Large intestine (tissue), 3 donors: ENCODE results near the gene TGM2. TPM values are rescaled to one million over a fixed set of nuclear protein-coding genes. Genes with fewer than 3 reads are reported as not detected.

Experiments
- DNase-seq, 2 donors: peaks; one replicate each; pipeline versions ENCODE4 v3.0.0 to v3.0.0-alpha.2; 2013
- H3K27ac ChIP-seq: one replicate; pipeline ENCODE4 v1.5.1; 2013; ENCODE audit warnings: low read length
- H3K27me3 ChIP-seq: 2 replicates; pipeline ENCODE4 v1.6.1; 2013; ENCODE audit warnings: low read length; ENCODE audit not compliant: control insufficient read depth, insufficient read depth
- H3K36me3 ChIP-seq: 2 replicates; pipeline ENCODE4 v1.6.1; 2013; ENCODE audit warnings: low read length; ENCODE audit not compliant: control insufficient read depth, insufficient read depth
- H3K4me1 ChIP-seq: one replicate; pipeline ENCODE4 v1.6.1; 2013; ENCODE audit warnings: low read length; ENCODE audit not compliant: control insufficient read depth, insufficient read depth
- H3K4me3 ChIP-seq: one replicate; pipeline ENCODE4 v1.5.1; 2013; ENCODE audit warnings: low read length
- H3K9me3 ChIP-seq: one replicate; pipeline ENCODE4 v1.6.1; 2013; ENCODE audit warnings: mild to moderate bottlenecking, low read depth, low read length, moderate library complexity; ENCODE audit not compliant: control insufficient read depth
- WGBS: methylation state at CpG from one replicate; pipeline ENCODE4 v1.1.5; 2013; ENCODE audit warnings: low lambda C conversion rate; ENCODE audit not compliant: insufficient coverage; 5-methylcytosine and 5-hydroxymethylcytosine counted together
- polyA plus RNA-seq: library from polyadenylated mRNA; unstranded; fragments of 120-200 nt; gene quantifications from one replicate; pipeline ENCODE4 v1.2.1, GENCODE V29; 2013

The TGM2 gene
- polyA plus RNA-seq, 1 donor: 334 TPM

DNA sequence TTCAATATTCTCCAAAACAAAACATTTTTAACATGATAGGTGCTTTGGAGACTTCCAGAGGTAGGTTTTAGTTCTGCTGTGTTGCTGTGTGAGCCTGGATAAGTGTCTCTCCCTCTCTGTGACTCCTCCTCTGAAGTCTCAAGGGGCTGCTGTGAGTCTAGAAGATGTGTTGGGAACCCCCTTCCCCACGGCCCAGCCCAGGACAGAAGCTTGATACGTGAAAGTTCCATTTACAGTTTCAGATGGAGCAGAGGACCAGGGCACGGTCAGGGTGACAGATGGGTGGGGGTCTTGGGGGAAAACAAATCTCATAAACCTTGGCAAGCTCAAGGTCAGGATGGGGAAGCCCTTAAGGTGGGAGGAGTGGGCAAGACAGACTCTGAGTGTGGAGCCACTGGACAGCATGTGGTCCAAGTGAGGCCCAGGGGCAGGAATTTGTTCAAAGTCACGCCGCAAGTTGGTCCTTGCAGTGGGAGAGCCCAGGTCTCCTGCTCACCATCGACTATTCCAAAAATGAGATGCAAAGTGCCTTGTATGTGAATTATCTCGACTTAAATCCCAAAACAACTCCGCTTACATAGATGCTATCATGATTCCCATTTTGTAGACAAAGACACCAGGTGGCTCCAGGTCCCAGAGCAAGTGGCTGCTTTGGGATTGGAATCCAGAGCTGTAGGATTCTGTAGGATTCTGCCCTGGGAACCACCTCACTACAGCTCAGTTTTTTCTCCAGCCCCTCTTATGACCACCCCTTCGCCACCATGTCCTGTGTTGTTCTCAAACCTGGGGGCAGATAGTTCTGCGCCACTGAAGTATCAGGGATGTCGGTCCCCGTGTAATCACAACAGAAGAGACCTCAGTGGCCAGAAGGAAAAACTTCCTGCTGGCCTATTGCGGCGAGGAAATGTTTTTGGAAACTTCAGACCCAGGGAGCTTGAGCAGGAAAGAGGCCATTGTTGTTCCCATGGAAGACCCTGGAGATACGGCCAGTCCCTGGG, 1.9 kb downstream of the TGM2 start:
- no peaks in the 10 kb centered on the region for H3K27me3 ChIP-seq
- H3K36me3 ChIP-seq: peaks cover 38% of the 10 kb centered on the region
- H3K4me1 ChIP-seq: peaks cover 46% of the 10 kb centered on the region
- H3K27ac ChIP-seq: peak overlapping the region; percentile 85
- no peaks in the 10 kb centered on the region for H3K9me3 ChIP-seq
- no CpG with 5 or more reads among the region's 15 CpGs for WGBS
- peak overlapping the region; percentile 86 for H3K4me3 ChIP-seq
- no peak for DNase-seq

DNA sequence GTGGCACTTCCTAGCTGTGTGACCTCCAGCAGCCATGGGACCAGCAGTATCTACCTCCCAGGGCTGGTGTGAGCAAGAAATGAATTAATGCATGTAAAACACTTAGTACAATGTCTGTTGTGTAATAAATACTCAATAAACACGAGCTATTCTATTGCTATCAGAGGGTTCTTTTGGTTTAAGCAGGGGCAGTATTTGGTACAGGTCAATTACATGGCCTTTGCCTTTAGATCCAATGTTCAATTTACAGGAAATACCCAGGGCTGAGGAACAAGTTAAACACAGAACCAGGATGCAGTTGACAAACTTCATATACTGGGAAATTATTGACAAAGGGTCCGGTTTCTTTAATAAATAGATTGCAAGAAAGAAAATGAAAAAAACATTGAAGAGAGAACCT, 2.9 kb downstream of the TGM2 start:
- peaks cover 48% of the 10 kb centered on the region for H3K36me3 ChIP-seq
- 69% methylated on average over 1 of the region's 2 CpGs for WGBS
- peak overlapping the region; percentile 85 for H3K27ac ChIP-seq
- no peak overlapping the region for H3K4me3 ChIP-seq
- no peaks in the 10 kb centered on the region for H3K9me3 ChIP-seq
- DNase-seq: peak in 1 of 2 donors; percentile 41
- no peaks in the 10 kb centered on the region for H3K27me3 ChIP-seq
- H3K4me1 ChIP-seq: peaks cover 48% of the 10 kb centered on the region

DNA sequence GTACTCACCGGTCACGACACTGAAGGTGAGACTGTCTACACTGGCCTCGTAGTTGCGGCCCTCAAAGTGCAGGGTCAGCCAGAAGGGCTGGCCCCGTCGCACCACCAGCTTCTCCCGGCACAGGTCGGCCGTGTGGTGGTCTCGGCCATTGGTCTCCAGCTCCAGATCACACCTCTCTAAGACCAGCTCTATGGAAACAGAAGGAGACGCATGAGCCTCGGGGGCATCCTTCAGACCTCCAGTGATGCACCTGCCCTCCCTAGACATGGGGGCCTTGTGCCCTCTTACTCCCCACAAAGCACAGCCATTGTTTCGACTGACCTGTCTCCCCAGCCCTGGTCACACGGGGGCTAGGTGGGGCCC, 3.7 kb downstream of the TGM2 start:
- WGBS: no CpG with 5 or more reads among the region's 14 CpGs

DNA sequence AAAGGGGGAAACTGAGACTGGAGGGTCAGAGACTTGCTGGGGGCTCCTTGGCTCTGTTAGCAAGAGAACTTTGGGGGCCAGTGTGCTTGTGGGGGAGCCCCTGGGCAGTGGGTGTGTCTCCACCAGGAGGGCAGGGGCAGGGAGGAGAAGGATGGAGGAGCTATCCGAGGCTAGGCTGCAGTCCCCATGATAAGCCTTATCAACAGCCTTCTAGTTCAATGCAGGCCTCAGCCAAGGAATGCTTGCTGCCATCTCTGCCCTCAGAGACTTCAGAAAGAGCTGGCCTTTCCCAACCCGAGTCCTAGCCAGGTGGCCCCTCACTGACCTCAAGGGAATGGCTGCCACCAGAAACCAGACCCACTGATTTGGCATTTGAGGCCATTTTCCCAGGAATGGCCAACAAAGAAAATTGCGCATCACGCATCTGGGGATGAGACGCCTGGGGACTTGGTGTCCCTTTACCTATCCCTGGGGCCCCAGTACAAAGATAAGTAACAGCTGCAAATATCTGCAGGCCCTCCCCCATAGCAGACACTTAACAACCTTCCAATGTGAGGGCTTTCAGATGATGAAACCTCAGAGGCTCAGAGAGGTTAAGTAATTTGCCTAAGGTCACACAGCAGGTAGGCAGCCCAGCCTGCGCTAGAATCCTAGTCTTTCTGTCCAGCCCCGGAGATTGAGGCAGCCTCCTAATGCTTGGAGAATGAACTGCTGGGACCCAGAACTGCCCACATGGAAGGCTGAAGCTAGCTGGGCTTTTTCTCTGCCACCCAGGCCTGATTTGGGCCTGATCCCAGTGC, 4.9 kb downstream of the TGM2 start:
- Histone ChIP-seq H3K27ac (peak overlapping the region; percentile 85), H3K4me1 (peaks cover 49% of the 10 kb centered on the region), H3K4me3 (no peak overlapping the region), H3K36me3 (peaks cover 66% of the 10 kb centered on the region), H3K27me3 (no peaks in the 10 kb centered on the region), H3K9me3 (no peaks in the 10 kb centered on the region)
- WGBS: no CpG with 5 or more reads among the region's 7 CpGs
- peak in 1 of 2 donors; percentile 53 for DNase-seq

More for the DNA sequence above, 3.7 kb downstream of the TGM2 start:
- H3K4me3 ChIP-seq: no peak overlapping the region
- no peak for DNase-seq
- peaks cover 53% of the 10 kb centered on the region for H3K4me1 ChIP-seq
- H3K27ac ChIP-seq: peak overlapping the region; percentile 85
- no peaks in the 10 kb centered on the region for H3K27me3 ChIP-seq
- no peaks in the 10 kb centered on the region for H3K9me3 ChIP-seq
- peaks cover 54% of the 10 kb centered on the region for H3K36me3 ChIP-seq

DNA sequence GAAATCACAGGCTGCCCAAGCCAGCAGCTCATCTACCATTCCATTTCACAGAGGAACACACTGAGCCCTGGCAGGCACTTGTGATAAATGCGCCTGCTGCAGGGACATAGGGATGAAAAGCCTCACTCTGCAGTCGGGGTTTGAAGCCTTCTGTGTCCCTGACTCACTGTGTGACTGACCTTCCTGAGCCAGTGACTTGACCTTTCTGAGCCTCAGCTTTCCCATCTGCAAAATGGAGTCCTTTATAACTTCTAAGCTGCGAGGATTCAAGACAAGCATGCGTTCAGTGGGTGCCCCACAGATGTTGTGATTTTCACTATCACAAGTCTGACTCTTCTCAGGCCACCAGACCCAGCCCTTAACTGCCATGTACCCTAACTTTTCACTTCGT, 5.5 kb downstream of the TGM2 start:
- H3K27ac ChIP-seq: peak overlapping the region; percentile 85
- H3K4me3 ChIP-seq: no peak overlapping the region
- no peaks in the 10 kb centered on the region for H3K9me3 ChIP-seq
- no peak for DNase-seq
- no CpG with 5 or more reads among the region's 5 CpGs for WGBS
- no peaks in the 10 kb centered on the region for H3K27me3 ChIP-seq
- peaks cover 70% of the 10 kb centered on the region for H3K36me3 ChIP-seq
- H3K4me1 ChIP-seq: peaks cover 49% of the 10 kb centered on the region

DNA sequence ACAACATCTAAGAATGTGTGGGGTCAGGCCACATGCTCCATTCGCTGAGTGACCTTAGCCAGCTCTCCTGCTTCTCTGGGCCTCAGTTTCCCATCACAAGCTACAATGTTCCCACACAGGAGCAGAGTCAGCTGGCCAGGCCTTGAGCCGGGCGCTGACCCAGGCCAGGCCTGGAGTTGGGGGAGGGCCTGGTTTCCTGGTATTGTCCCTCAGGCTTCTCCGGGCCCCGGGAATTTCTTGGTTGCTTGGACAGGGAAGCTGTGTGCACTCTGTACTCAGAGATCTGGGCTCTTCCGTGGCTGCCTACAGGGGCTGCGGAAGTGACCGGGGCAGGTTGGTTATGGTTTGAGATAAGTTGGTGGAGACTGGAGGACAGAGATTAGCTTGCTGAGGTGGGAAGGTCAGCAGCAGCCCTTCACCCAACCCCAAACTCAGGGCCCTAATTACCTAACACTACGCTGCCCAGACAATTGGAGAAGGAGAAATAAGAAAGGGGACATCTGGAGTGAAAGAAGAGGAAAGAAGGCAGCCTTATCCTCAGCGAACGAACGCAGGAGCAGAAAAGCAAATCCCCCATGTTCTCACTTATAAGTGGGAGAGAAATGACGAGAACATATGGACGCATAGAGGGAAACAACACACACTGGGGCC, 6.2 kb downstream of the TGM2 start:
- no CpG with 5 or more reads among the region's 14 CpGs for WGBS
- no peaks in the 10 kb centered on the region for H3K27me3 ChIP-seq

DNA sequence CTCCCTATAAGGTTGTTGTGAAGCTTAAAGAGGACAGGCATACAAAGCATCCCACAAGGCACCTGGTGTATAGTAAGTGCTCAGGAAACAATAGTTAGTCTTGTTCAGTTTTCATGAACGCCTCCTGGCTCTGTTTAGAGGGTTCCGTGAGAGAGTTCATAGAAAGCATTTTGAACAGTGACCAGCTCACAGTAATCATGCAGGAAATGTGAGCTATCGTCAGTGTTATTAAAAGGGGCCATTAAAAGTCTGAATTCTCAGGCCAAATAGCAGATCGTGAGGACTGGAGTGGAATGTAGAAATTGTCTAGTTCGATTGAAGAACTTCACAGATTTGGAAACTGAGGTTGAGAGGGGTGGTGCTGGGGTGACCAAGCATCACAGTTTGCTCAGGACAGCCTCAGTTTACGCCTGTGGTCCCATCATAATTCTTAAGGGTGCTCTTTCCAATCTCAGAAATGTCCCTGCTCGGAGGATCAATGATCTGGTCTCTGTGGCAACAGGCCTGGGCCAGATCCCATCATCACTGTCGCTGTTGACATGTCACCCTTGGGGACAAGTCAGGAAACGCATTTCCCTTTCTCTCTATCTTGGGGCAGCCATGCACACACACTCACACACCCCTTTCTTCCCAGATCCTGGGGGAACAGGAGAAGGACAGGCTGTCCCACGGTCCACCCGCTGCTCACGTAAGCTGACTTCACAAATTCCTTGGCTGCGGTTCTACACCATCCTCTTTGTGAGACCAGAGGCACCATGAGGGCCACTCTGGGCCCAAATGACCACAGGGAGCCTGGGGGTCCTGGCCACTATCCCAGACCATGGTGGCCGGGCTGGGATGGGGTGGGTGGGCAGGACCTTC, 7.2 kb downstream of the TGM2 start:
- Histone ChIP-seq H3K4me3 (no peak overlapping the region), H3K36me3 (peaks cover 83% of the 10 kb centered on the region), H3K9me3 (no peaks in the 10 kb centered on the region), H3K4me1 (peaks cover 57% of the 10 kb centered on the region), H3K27ac (peak overlapping the region; percentile 85), H3K27me3 (no peaks in the 10 kb centered on the region)
- no peak for DNase-seq
- WGBS: 100% methylated on average over 1 of the region's 14 CpGs

More for the DNA sequence above, 6.2 kb downstream of the TGM2 start:
- Histone ChIP-seq H3K27ac (peak overlapping the region; percentile 85), H3K4me1 (peaks cover 50% of the 10 kb centered on the region), H3K9me3 (no peaks in the 10 kb centered on the region), H3K4me3 (no peak overlapping the region), H3K36me3 (peaks cover 76% of the 10 kb centered on the region)
- peak; percentile 54 to 69 for DNase-seq

DNA sequence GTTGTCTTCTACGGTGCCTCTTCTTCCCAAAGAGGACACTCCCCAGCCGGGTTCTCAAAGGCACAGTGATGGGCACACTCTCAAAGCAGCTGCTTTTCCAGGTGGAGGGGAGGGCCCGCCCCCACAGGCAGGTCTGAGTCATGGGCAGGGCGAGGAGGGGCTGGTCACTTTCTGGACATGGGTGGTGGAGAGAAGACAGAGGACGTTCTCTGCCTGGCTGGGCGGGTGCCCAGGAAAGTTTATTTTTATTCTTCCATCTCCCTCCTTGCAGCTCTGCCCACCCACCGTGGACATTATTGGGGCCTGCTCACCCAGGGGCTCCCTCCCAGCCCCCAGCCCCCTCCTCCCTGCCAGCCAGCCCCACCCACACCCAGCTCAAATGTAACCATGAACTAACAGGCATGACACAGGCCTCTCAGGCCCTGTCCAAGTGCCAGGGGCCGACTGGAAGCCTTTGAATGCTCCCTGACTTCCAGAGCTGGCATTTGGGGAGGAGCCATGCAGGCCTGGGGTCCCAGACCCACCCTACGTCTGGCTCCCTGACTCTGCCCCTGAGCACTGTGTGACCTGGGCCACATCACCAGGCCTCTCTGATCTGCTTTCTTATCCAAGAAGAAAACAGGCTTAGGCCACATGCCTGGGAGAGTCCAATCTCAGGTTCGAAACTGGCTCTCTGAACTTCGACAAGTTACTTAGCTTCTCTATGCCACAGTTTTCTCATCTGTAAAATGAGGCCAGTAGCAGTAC, 8.0 kb downstream of the TGM2 start:
- DNase-seq: no peak
- Histone ChIP-seq H3K9me3 (no peaks in the 10 kb centered on the region), H3K4me3 (no peak overlapping the region), H3K27ac (peak overlapping the region; percentile 85), H3K36me3 (peaks cover 86% of the 10 kb centered on the region), H3K27me3 (no peaks in the 10 kb centered on the region), H3K4me1 (peaks cover 65% of the 10 kb centered on the region)
- no CpG with 5 or more reads among the region's 11 CpGs for WGBS

DNA sequence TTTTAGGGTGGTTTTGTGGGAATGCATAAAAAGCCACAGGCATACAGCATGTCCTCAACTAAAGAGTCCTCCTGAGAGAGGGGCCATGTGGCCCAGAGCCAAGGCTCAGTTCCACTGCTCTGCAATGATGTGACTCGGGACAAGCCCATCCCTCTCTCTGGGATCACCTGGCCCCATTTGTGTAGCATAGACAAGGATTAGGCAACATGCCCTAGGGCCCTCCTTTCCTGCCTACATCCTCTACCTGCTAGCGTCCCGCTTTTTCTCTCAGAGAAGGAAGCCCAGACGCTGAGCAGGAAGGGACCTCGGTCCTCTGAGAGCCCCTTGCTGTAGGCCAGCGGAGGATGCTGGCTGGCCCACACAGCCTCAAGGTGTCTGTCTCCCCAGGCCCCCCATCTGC, 8.8 kb downstream of the TGM2 start:
- no peaks in the 10 kb centered on the region for H3K27me3 ChIP-seq
- peak overlapping the region; percentile 85 for H3K27ac ChIP-seq
- H3K4me3 ChIP-seq: no peak overlapping the region
- peaks cover 67% of the 10 kb centered on the region for H3K4me1 ChIP-seq
- DNase-seq: no peak
- H3K9me3 ChIP-seq: no peaks in the 10 kb centered on the region
- peaks cover 84% of the 10 kb centered on the region for H3K36me3 ChIP-seq
- WGBS: no CpG with 5 or more reads among the region's 6 CpGs
